Measurements from ENCODE around the gene EMB.

- TF ChIP-seq, protein P1, sequence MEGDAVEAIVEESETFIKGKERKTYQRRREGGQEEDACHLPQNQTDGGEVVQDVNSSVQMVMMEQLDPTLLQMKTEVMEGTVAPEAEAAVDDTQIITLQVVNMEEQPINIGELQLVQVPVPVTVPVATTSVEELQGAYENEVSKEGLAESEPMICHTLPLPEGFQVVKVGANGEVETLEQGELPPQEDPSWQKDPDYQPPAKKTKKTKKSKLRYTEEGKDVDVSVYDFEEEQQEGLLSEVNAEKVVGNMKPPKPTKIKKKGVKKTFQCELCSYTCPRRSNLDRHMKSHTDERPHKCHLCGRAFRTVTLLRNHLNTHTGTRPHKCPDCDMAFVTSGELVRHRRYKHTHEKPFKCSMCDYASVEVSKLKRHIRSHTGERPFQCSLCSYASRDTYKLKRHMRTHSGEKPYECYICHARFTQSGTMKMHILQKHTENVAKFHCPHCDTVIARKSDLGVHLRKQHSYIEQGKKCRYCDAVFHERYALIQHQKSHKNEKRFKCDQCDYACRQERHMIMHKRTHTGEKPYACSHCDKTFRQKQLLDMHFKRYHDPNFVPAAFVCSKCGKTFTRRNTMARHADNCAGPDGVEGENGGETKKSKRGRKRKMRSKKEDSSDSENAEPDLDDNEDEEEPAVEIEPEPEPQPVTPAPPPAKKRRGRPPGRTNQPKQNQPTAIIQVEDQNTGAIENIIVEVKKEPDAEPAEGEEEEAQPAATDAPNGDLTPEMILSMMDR (IDR thresholded peaks at IDR 0.05), result no peak
- TF ChIP-seq POLR2A (IDR thresholded peaks at IDR 0.05; ENCODE audit: low read depth), result no peak
- no peak for TF ChIP-seq POLR2AphosphoS5 (IDR thresholded peaks at IDR 0.05)
- no peak for TF ChIP-seq EP300 (IDR thresholded peaks at IDR 0.05)
Observed at GRCh38 chr5:50401336-50401735, 39.8 kb downstream of the EMB start.
